ENCODE measurements around the gene RMND1. TPM values are rescaled to one million over a fixed set of nuclear protein-coding genes. Genes with fewer than 3 reads are reported as not detected.

The RMND1 gene
- total and polyA plus RNA-seq, 2 of the 13 experiments (the other 11 are each of a cell fraction or from before 2014, with no cell fraction given) = 34.0 to 72.5 TPM

DNA sequence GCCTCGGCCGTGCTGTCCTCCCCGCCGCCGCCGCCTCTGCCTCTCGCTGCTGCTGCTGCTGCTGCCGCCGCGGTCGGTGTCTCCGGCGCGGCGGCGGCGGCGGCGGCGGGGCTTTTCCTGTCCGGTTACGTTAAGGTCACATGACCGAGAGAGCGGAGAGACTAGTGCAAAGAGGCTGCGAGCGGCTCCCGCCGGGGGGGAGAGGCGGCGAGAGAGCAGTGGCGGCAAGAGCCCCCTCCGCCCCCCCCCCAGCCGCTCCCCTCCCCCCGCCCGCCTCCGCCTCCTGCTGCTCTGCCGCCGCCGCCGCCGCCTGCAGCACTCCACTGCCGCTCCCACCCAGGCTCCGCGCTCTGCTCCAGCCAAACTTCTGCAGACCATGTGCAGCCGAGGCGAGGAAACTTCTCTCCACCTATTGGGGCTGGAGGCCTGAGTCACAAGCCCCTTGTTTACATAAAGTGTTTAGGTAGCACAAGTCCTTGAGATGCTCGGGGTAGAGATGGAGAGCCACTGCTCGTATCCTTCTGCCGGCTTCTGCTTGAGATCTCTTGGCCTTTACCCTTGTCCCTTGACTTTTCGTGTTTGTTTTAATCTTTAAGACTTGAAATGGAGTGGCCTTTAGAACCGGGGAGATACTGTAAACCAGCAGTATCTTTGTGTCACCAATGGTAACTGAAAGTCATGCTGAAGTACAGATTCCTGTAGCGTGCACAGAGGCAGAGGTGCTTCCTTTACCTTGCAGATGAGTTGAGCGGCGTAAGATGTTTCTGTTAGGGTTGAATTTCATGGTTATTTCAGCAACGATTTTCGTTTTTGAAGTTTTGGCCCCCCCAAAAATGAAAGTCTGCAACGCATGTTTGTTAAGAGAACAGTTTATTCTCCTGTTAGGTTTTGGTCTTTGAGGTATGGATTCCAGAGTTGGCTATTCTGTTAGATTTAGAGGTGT is 60.2 kb downstream of the RMND1 start, which contains the start of gene ZBTB2 (continued):
- TF ChIP-seq DBP (CRISPR knock-in tag; IDR thresholded peaks at IDR 0.05; ENCODE audit: not compliant biosample characterization) (no peak), SMC3 (IDR thresholded peaks at IDR 0.05; ENCODE audit: low read length) (no peak; the same call in 1 of the 2 replicates), ZNF629 (CRISPR knock-in tag; conservative IDR thresholded peaks at IDR 0.05) (no peak), ATF7-NPFF (CRISPR knock-in tag; IDR thresholded peaks at IDR 0.05; ENCODE audit: low read depth) (no peak), TEAD2 (CRISPR knock-in tag; IDR thresholded peaks at IDR 0.05) (no peak), ZNF574 (CRISPR knock-in tag; IDR thresholded peaks at IDR 0.05) (no peak; the same call in 1 of the 2 replicates), AKNA (CRISPR knock-in tag; IDR thresholded peaks at IDR 0.05; ENCODE audit: borderline replicate concordance) (peak; percentile 78; the same call in 1 of the 2 replicates), SIX4 (CRISPR knock-in tag; IDR thresholded peaks at IDR 0.05) (no peak), ZSCAN12 (CRISPR knock-in tag; IDR thresholded peaks at IDR 0.05) (no peak; the same call in 1 of the 2 replicates), CBX2 (IDR thresholded peaks at IDR 0.05; ENCODE audit: low read depth, low read length) (no peak), CBX2 (CRISPR knock-in tag; IDR thresholded peaks at IDR 0.05; ENCODE audit: low read depth) (no peak), FOXC1 (CRISPR knock-in tag; IDR thresholded peaks at IDR 0.05; ENCODE audit: borderline replicate concordance) (no peak), ATF1 (CRISPR knock-in tag; IDR thresholded peaks at IDR 0.05) (no peak), DR1 (CRISPR knock-in tag; IDR thresholded peaks at IDR 0.05) (no peak), ATF5 (CRISPR knock-in tag; IDR thresholded peaks at IDR 0.05; ENCODE audit: low read depth) (no peak), ZNF331 (CRISPR knock-in tag; IDR thresholded peaks at IDR 0.05) (no peak), FOXP1 (IDR thresholded peaks at IDR 0.05) (no peak), FOXP1 (CRISPR knock-in tag; IDR thresholded peaks at IDR 0.05) (no peak), ZNF501 (CRISPR knock-in tag; IDR thresholded peaks at IDR 0.05) (no peak), CHD2 (IDR thresholded peaks at IDR 0.05; ENCODE audit: low read depth, low read length) (no peak), CBFB (CRISPR knock-in tag; IDR thresholded peaks at IDR 0.05) (no peak)

All from HepG2 (cell line).